Right atrium auricular region (tissue), 2 donors: Measurements from ENCODE around the gene PGAP3. TPM values are rescaled to one million over a fixed set of nuclear protein-coding genes. Genes with fewer than 3 reads are reported as not detected.

Source experiments
- DNase-seq: peaks from one replicate; pipeline ENCODE4 v3.0.0-alpha.2; 2019; ENCODE audit warnings: low spot score
- H3K27ac ChIP-seq, 2 donors: fragments of 200-600 bp; sonication (generic); 1 replicate in 1 of 2; 2 replicates in 1 of 2; pipeline ENCODE4 v1.5.1; 2016 to 2019
- H3K27me3 ChIP-seq, 2 donors: fragments of 200-600 bp; sonication (generic); one replicate each; pipeline versions ENCODE4 v1.5.1 to v1.6.0; 2017 to 2019
- H3K36me3 ChIP-seq: fragments of 200-600 bp; sonication (generic); one replicate; pipeline ENCODE4 v1.5.1; 2016
- H3K4me1 ChIP-seq, 2 donors: fragments of 200-600 bp; sonication (generic); one replicate each; pipeline versions ENCODE4 v1.5.1 to v1.6.0; 2017 to 2019
- H3K4me3 ChIP-seq, 2 donors: fragments of 200-600 bp; sonication (generic); 1 replicate in 1 of 2; 2 replicates in 1 of 2; pipeline ENCODE4 v1.5.1; 2017 to 2019; ENCODE audit warnings: mild to moderate bottlenecking in 1 of 2, moderate library complexity in 1 of 2
- H3K9me3 ChIP-seq, 2 donors: fragments of 200-600 bp; sonication (generic); one replicate each; pipeline ENCODE4 v1.5.1; 2019
- CTCF ChIP-seq, 2 donors: fragments of 200-600 bp; sonication (generic); IDR thresholded peaks; one replicate each; pipeline ENCODE4 v1.5.1; 2019; ENCODE audit warnings: antibody characterized with exemption in 2 of 2
- total RNA-seq, 2 donors: library from RNA; depleted of rRNA; stranded (reverse); fragments of >200 nt; gene quantifications; one replicate each; pipeline ENCODE4 v1.1.0, GENCODE V29; 2016

PGAP3 gene
- total RNA-seq, 2 donors from 2014 or later = 14.0 to 21.6 TPM

DNA sequence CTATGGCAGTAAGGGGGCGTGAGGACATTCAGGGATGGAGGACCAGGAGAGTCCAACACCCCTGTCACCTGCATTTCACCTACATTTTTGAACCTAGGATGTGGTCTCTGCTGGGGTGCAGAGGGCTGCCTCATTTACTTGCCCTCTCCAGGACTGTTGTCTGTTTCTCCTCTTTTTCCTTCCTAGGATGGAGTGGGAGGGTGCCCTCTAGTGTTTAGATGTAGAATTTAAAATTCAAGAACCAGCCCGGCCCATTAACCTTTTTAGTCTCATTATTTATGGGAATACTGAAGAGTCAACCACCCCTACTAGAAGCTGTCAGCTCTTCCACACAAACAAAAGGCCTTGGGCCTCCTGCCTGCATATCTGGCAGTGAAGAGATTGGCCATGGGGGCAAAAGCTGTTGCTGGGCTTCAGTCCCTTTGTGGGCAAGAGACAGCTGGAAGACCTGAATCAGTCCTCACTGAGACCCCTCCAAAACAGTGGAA lies 53.4 kb downstream of the PGAP3 start:
- no peaks in the 10 kb centered on the region for H3K27me3 ChIP-seq
- H3K4me1 ChIP-seq = peaks cover 0 to 33% of the 10 kb centered on the region in 2 donors
- TF ChIP-seq CTCF (IDR thresholded peaks at IDR 0.05) = peak; percentile 80 to 81
- DNase-seq = no peak
- H3K27ac ChIP-seq = no peak overlapping the region
- H3K4me3 ChIP-seq = no peak overlapping the region
- H3K36me3 ChIP-seq = no peaks in the 10 kb centered on the region
- H3K9me3 ChIP-seq = no peaks in the 10 kb centered on the region

DNA sequence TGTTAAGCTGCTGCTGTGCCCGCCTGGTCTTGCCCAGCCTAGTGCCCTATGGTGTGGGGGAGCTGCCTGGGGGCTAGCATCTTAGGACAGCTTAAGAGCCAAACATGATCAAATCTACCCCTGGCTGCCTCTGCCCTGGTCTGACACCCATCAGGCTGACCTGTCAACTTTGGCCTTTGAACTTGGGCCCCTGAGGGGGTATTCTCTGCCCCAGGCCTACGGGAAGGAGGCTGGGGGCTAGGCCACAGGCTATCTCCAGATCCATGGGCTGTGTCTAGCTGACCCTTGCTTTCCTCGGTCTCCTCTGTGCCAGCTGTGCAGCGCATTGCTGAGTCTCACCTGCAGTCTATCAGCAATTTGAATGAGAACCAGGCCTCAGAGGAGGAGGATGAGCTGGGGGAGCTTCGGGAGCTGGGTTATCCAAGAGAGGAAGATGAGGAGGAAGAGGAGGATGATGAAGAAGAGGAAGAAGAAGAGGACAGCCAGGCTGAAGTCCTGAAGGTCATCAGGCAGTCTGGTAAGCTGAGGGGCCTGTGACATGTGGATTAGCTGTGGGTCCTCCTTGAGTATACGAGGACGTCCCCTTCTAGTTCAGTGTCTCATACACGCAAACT lies 54.2 kb downstream of the PGAP3 start:
- Histone ChIP-seq H3K27ac (no peak overlapping the region), H3K4me1 (peaks cover 0 to 26% of the 10 kb centered on the region in 2 donors), H3K27me3 (no peaks in the 10 kb centered on the region), H3K36me3 (no peaks in the 10 kb centered on the region), H3K9me3 (no peaks in the 10 kb centered on the region), H3K4me3 (no peak overlapping the region)
- TF ChIP-seq CTCF (IDR thresholded peaks at IDR 0.05) = no peak
- no peak for DNase-seq

DNA sequence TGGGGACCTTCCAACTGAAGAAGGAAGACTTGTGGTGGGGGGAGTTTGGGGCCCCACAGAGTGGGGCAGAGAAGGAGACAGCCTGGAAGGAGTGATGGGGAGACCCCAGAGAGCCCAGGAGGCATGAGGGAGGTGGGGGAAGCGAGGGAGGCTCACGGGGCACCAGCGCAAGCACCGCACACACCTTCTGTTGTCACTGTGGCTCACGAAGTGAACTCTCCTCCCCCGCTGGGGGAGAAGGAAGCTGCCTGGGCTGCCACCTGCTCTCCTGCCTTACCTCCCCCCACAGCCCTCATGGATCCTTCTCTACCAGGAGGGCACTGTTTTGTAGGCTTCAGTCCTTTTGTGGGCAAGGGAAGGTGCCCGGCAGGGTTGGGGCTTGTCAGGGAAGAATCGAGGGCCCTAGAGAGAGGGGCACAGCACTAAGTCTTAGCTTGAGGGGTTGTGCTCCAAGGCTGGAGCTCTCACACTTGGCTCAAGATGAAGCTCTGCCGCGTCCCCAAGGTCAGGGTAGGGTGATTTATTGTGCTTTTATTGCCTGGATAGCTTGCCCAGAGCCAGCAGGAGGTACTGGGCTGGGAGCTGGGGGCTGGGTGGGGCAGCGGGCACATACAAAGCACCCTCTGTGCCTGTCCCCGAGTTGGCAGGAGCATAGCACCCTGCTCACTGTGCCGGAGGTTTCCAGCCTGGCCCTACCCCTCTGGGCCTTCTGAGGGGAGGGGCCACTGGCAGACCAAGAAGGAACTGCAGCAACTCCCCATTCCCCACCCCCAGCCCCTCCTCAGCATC lies 55.5 kb downstream of the PGAP3 start:
- no peak overlapping the region for H3K27ac ChIP-seq

GRCh38 chr17:39631403-39631802 lies 56.5 kb downstream of the PGAP3 start:
- Histone ChIP-seq H3K36me3 (no peaks in the 10 kb centered on the region), H3K9me3 (no peaks in the 10 kb centered on the region), H3K27me3 (peaks cover 0 to 8% of the 10 kb centered on the region in 2 donors), H3K4me1 (peaks cover 0 to 22% of the 10 kb centered on the region in 2 donors), H3K4me3 (no peak overlapping the region), H3K27ac (no peak overlapping the region)
- TF ChIP-seq CTCF (IDR thresholded peaks at IDR 0.05) = no peak
- no peak for DNase-seq

More for the DNA sequence above, 55.5 kb downstream of the PGAP3 start:
- H3K4me3 ChIP-seq = no peak overlapping the region
- H3K9me3 ChIP-seq = no peaks in the 10 kb centered on the region
- no peak for TF ChIP-seq CTCF (IDR thresholded peaks at IDR 0.05)
- peaks cover 0 to 17% of the 10 kb centered on the region in 2 donors for H3K4me1 ChIP-seq
- no peaks in the 10 kb centered on the region for H3K36me3 ChIP-seq
- H3K27me3 ChIP-seq = peaks cover 0 to 2% of the 10 kb centered on the region in 2 donors
- DNase-seq = no peak

DNA sequence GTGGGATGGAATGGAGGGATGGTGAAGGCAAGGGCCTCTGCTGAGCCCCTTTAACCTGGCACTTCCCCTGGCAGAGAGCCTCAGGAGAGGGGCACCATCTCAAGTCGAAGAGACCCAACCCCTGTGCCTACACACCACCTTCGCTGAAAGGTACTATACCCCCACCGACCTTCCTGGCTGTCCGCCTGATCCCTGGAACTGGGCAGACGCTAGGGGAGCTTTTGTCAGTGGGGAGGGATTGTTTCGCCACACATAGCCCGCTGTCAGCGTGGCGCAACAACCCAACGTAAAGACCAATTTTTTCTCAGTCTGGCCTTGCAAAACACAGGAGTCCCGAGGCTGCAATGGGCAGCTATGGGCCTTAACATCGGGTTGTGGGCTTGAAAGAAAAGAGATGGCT lies 58.0 kb downstream of the PGAP3 start:
- no peaks in the 10 kb centered on the region for H3K36me3 ChIP-seq
- no peak for TF ChIP-seq CTCF (IDR thresholded peaks at IDR 0.05)
- no peak overlapping the region for H3K4me3 ChIP-seq
- H3K27me3 ChIP-seq = peaks cover 0 to 8% of the 10 kb centered on the region in 2 donors
- H3K27ac ChIP-seq = no peak overlapping the region
- H3K9me3 ChIP-seq = no peaks in the 10 kb centered on the region
- DNase-seq = no peak
- peaks cover 0 to 18% of the 10 kb centered on the region in 2 donors for H3K4me1 ChIP-seq
